HS-5 (cell line): ENCODE data around the gene CGAS.
"Not testable (repeated sequence)": the region's sequence is repeated elsewhere in the genome, so short reads cannot be mapped to it uniquely, and the experiment has no call there.

Source experiments
- DNase-seq: peaks from one replicate; pipeline ENCODE4 v3.0.0-alpha.2; 2012; ENCODE audit warnings: low read depth

Gene CGAS

GRCh38 chr6:73452107-73452461 is at the start of gene CGAS:
Gene CGAS, minus strand, starts transcription at chr6:73452297. Its CDS starts 116 bp downstream, at chr6:73452181.
- DNase-seq = peak; percentile 59

DNA sequence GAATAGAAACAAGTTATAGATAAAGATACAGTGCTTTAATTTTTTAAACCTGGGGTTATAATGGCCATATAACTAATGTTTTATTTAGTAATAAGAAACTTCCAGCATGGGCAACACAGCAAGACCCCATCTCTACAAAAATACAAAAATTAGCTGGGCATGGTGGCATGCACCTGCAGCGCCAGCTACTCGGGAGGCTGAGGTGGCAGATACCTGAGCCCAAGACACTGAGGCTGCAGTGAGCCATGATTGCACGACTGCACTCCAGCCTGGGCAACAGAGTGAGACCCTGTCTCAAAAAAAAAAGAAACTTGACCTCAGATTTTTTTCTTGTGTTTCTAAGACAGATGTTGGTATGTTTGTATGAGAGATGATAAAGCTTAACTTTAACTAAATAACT is 45.8 kb upstream of the CGAS start:
- DNase-seq = no peak

DNA sequence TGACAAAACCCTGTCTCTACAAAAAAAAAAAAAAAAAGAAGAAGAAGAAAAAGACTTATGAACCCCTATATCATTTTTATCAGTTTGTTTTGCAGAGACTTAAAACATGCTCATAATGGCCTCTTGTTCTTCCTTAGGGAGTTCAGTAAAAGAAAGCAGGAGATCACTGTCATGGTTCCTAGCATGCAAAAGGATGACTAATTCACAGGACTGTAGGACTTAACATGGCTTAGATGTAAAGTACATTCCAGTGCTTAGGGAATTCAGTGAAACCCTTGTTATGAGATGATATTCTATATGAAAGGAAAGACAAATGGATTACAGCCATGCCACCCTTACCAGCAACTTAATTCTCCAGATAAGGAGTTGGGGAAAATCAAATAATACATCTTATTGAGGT is 39.3 kb upstream of the CGAS start:
- DNase-seq = no peak

DNA sequence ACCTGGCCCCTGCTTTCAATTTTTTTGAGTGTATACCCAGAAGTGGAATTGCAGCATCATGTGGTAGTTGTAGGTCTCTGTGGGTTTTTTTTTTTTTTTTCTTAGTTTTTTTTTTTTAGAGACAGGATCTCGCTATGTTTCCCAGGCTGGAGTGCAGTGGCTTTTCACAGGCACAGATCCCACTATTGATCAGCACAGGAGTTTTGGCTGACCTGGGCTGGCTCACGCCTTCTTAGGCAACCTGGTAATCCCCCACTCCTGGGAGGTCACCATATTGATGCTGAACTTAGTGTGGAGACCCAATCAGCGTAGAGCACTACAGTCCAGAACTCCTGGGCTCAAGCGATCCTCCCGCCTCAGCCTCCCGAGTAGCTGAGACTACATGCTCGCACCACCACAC is 35.4 kb upstream of the CGAS start:
- DNase-seq = no peak

- DNase-seq = no peak
These were observed 32.3 kb upstream of the CGAS start for GRCh38 chr6:73484438-73484837.

GRCh38 chr6:73481969-73482368 is 29.9 kb upstream of the CGAS start:
- no peak for DNase-seq

DNA sequence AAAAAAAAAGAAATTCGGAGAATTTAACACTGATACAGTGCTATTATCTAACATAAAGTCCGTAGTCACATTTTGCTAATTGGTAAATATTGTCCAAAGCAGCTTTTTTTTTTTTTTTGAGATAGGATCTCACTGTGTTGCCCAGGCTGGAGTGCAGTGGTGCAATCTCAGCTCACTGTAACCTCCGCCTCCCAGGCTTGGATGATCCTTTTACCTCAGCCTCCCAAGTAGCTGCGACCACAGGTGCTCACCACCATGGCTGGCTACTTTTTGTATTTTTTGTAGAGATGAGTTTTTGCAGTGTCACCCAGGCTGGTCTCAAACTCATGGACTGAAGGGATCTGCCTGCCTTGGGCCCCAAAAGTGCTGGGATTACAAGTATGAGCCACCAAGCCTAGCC is 25.3 kb upstream of the CGAS start:
- DNase-seq = no peak

DNA sequence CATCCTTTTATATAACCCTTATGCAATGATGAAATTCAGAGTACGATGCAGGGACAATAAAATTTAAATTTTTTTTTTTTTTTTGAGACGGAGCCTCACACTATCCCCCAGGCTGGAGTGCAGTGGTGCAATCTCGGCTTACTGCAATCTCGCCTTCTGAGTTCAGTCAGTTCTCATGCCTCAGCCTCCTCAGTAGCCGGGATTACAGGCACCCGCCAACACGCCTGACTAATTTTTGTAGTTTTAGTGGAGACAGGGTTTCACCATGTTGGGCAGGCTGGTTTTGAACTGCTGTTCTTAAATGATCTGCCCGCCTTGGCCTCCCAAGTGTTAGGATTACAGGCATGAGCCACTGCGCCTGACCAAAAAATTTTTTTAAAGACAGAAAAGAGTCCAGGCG is 24.6 kb upstream of the CGAS start:
- no peak for DNase-seq

DNA sequence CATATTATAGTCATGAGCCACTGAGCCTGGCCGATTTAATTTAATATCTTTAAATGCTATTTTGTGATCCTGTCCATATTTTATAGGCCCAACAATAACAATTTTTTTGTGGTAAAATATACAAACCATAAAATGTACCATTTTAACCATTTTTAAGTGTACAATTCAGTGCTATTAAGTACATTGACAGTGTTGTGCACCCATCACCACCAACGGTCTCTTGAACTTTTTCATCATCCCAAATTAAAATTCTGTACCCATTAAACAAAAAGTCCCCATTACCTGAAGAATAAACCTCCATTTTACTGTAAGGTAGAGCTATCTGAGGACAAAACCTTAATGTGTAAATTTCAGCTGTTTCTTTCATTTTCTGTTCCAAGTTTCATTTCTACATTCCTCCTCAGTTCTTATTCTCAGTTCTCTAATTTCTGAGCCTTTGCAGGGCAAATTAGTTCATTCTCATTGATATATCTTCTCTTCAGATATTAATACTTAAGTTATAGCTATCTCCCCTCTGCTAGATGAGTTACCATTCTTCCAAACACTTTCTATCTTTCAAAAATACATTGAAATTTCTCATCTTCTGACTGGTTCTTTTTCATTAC is 19.7 kb upstream of the CGAS start:
- DNase-seq = no peak

DNA sequence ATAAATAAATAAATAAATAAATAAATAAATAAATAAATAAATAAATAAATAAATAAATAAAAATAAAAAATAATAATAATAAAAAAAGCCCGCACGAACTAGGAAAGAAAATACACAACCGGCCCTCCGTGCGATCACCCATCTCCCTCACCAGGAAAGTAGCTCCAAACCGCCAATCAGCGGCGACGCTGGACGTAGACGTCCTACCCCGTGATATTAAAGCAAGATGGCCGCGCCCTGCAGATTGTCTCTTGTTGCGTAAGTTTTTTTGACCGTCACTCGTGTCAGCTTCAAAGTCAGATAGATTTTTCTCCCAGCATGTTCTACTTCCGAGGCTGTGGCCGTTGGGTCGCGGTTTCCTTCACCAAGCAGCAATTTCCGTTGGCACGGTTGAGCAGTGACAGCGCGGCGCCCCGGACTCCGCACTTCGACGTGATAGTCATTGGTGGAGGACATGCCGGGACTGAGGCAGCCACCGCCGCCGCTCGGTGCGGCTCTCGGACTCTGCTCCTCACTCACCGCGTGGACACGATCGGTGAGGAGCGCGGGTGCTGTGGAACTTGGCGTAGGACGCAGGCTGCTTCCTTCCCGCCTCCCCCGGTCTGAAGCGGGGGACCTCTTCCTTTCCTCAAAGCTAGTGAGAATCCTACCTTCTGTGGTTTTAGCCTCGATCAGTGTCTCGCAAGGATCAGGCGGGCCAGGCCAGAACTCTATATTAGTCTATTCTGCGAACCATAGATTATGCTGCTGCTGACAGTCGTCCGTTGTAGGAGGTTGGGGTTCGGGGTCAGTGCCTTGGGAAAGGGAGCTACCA is 9.6 kb upstream of the CGAS start, which contains the start of gene MTO1:
Gene MTO1 (plus strand): TSS at position 201 of the 814 bp plus-strand sequence. CDS start 118 bp downstream, at position 319.
- peak; percentile 76 for DNase-seq

DNA sequence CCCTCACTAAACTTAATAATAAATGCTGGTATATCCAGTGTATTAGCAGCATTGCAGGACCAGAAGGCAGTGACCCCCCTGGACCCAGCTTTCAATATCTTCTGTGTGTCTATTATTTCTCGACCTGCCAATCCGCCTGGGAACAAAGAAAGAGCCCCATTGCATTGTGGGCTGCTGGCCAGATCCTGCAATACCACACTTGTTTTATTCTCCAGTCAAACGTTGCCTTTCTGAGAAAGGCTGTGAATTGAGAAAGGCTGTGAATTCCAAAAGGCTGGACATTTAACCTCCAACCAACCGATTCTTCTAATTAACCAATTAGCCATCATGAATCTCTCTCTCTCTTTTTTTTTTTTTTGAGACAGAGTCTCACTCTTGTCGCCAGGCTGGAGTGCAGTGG is 8.0 kb upstream of the CGAS start:
- DNase-seq = no peak

GRCh38 chr6:73459474-73459873 is 7.4 kb upstream of the CGAS start:
- DNase-seq = not testable (repeated sequence)

DNA sequence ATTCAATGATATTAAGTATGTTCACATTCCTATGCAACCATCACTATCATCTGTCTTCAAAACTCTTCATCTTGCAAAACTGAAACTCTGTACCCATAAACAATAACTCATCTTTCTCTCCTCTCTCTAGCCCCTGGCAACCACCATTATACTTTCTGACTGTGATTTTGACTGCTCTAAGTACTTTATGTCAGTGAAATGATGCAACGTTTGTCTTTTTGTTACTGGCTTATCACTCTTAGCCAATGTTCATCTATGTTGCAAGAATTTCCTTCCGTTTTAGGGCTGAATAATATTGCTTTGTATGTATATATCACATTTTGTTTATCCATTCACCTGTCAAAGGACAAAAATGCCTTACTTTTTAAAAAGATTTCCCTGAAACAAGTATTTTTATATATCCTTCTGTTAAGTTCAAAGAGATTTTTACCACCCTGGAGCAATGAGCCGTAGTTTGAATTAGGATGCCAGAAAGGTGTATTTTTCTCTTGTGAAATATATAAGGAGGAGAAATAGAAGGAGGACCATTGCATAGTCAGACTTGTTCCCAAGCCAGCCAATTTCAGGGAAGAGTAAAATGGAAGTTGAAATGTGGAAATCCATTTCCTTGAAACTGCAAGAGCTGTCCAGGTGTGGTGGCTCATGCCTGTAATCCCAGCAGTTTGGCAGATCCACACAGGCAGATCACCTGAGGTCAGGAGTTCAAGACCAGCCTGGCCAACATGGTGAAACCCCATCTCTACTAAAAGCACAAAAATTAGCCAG is 4.0 kb upstream of the CGAS start:
- DNase-seq = no peak

- DNase-seq = peak; percentile 41
These were observed 632 bp downstream of the CGAS start for GRCh38 chr6:73451223-73452106.

- DNase-seq = no peak
These were observed 8.5 kb downstream of the CGAS start for GRCh38 chr6:73443555-73443954.

DNA sequence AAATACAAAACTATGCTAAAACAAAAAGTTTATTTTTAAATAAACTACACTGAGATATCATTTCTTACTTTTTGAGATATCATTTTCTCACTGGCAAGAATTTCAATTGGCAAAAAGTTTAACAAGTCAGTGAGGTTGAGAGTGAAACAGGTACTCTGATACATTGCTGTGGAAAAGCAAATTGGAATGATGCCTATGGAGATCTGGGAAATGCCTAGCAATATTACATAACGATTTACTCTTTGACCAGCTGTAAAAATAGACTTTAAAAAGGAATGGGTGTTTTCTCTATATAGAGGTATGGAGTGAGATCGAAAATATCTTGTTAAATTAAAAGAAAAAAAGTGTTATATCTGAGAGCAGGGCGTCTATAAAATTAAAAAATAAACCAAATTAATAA is 16.9 kb downstream of the CGAS start:
- DNase-seq = no peak

- DNase-seq = no peak
These were observed 30.6 kb downstream of the CGAS start for GRCh38 chr6:73421534-73421933.

GRCh38 chr6:73418081-73418741 is 33.9 kb downstream of the CGAS start:
- no peak for DNase-seq

DNA sequence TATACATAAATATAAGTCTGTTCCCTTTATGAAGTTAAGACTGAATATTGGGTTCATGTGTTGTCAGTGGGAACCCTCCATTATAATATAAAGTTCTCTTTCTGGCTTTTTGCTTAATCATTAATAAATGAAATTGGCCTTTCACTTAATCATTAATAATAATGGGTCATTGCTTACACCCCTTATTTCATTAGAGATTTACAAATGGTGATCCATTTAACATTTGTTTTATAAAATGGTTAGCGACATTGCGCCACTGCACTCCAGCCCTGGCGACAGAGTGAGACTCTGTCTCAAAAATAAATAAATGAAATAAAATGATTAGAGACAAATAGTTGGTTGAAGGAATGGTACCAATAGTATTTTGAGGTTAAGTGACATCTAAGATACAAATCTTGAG is 39.0 kb downstream of the CGAS start:
- no peak for DNase-seq

- DNase-seq = no peak
These were observed 42.7 kb downstream of the CGAS start for GRCh38 chr6:73409395-73409794.

DNA sequence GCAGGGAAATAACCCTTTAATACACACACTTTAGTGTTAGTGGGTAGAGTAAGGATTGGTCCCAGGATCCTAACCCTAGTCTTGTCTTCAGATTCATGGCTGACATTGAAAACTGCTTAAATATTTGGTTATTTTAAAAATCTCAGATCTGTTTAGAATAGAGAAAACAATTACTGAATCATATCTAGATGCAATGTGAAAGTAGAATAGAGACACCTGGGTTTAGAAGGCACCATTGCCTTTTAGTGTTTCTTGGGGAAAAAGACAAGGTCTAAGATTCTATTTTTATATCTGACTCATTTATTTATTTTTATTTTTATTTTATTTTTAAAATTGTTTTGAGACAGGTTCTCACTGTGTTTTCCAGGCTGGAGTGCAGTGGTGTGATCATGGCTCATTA is 51.4 kb downstream of the CGAS start:
- no peak for DNase-seq
